SU-DHL-6 (cell line): ENCODE data around the gene NCOA1.

ENCODE experiments used
- H2AFZ ChIP-seq: fragments of 200-600 bp; sonication (generic); 2 replicates; pipeline ENCODE4 v1.6.1; 2014; ENCODE audit warnings: low read depth, mild to moderate bottlenecking, moderate library complexity, mixed read lengths, antibody characterized with exemption, low read length; ENCODE audit not compliant: severe bottlenecking
- H3F3A ChIP-seq: fragments of 200-600 bp; shearing (Covaris generic); 2 replicates; pipeline ENCODE4 v1.6.0; 2016; ENCODE audit warnings: antibody characterized with exemption, mild to moderate bottlenecking; ENCODE audit not compliant: insufficient read depth
- H3K27ac ChIP-seq: fragments of 200-600 bp; sonication (generic); 2 replicates; pipeline ENCODE4 v1.5.1; 2016; ENCODE audit warnings: low read depth, mild to moderate bottlenecking, low read length, moderate library complexity, mixed read lengths
- H3K27me3 ChIP-seq: fragments of 200-600 bp; sonication (generic), shearing (Covaris generic); 2 replicates; pipeline ENCODE4 v1.6.0; 2014; ENCODE audit warnings: mild to moderate bottlenecking, low read length
- H3K36me3 ChIP-seq: fragments of 200-600 bp; sonication (generic); 2 replicates; pipeline ENCODE4 v1.6.1; 2014; ENCODE audit warnings: mild to moderate bottlenecking, low read length, mixed read lengths
- H3K4me2 ChIP-seq: fragments of 300-600, 200-600 bp; shearing (Covaris generic), sonication (generic); 2 replicates; pipeline ENCODE4 v1.6.0; 2014; ENCODE audit warnings: low read length, low read depth, mild to moderate bottlenecking; ENCODE audit not compliant: poor library complexity, severe bottlenecking
- H3K4me3 ChIP-seq: fragments of 200-600 bp; sonication (generic); 2 replicates; pipeline ENCODE4 v1.5.1; 2014; ENCODE audit warnings: antibody characterized with exemption, low read length, mild to moderate bottlenecking, mixed read lengths; ENCODE audit not compliant: insufficient read depth, poor library complexity, severe bottlenecking
- H3K79me2 ChIP-seq: fragments of 200-600 bp; sonication (generic); 2 replicates; pipeline ENCODE4 v1.6.1; 2014; ENCODE audit warnings: mild to moderate bottlenecking, low read length, moderate library complexity; ENCODE audit not compliant: insufficient read depth
- H3K9ac ChIP-seq: fragments of 200-600 bp; sonication (generic); 2 replicates; pipeline ENCODE4 v1.7.0; 2014; ENCODE audit warnings: mild to moderate bottlenecking, low read length
- H3K9me2 ChIP-seq: fragments of 200-600 bp; sonication (generic); replicated peaks from 2 replicates; pipeline ENCODE4 v1.6.1; 2014; ENCODE audit warnings: low read length; ENCODE audit not compliant: insufficient read depth
- H3K9me3 ChIP-seq: fragments of 200-600 bp; sonication (generic); 2 replicates; pipeline ENCODE4 v1.6.1; 2014; ENCODE audit warnings: low read length, mixed read lengths; ENCODE audit not compliant: insufficient read depth
- H4K20me1 ChIP-seq: fragments of 200-600 bp; sonication (generic); 2 replicates; pipeline ENCODE4 v1.6.1; 2014; ENCODE audit warnings: low read depth, mild to moderate bottlenecking, antibody characterized with exemption, low read length, moderate library complexity, mixed read lengths
- EZH2phosphoT487 ChIP-seq: fragments of 200-600 bp; sonication (generic), shearing (Covaris generic); conservative IDR thresholded peaks from 2 replicates; pipeline ENCODE4 v1.6.1; 2018; ENCODE audit warnings: mild to moderate bottlenecking, antibody characterized with exemption, low read length, moderate library complexity, mixed read lengths
- TF ChIP-seq, protein P1 (sequence below): fragments of 200-600 bp; sonication (generic); IDR thresholded peaks from one replicate; pipeline ENCODE4 v1.5.1; 2017; ENCODE audit warnings: antibody characterized with exemption, mild to moderate bottlenecking, low read length, moderate library complexity; ENCODE audit not compliant: insufficient read depth, poor library complexity, severe bottlenecking

NCOA1 gene

GRCh38 chr2:24621779-24622538, 130.9 kb downstream of the NCOA1 start:
- H2AFZ ChIP-seq: no peak overlapping the region
- no peak overlapping the region for H3K4me2 ChIP-seq
- no peak overlapping the region for H3K9ac ChIP-seq
- no peak overlapping the region for H3K4me3 ChIP-seq
- H3F3A ChIP-seq: no peaks in the 10 kb centered on the region
- peaks cover 4% of the 10 kb centered on the region; the same call in 1 of the 2 replicates for H4K20me1 ChIP-seq
- no peaks in the 10 kb centered on the region for H3K9me2 ChIP-seq
- H3K79me2 ChIP-seq: no peaks in the 10 kb centered on the region
- no peaks in the 10 kb centered on the region for H3K27me3 ChIP-seq
- no peaks in the 10 kb centered on the region for H3K9me3 ChIP-seq
- H3K36me3 ChIP-seq: no peaks in the 10 kb centered on the region
- no peak overlapping the region for H3K27ac ChIP-seq
- TF ChIP-seq, protein P1, sequence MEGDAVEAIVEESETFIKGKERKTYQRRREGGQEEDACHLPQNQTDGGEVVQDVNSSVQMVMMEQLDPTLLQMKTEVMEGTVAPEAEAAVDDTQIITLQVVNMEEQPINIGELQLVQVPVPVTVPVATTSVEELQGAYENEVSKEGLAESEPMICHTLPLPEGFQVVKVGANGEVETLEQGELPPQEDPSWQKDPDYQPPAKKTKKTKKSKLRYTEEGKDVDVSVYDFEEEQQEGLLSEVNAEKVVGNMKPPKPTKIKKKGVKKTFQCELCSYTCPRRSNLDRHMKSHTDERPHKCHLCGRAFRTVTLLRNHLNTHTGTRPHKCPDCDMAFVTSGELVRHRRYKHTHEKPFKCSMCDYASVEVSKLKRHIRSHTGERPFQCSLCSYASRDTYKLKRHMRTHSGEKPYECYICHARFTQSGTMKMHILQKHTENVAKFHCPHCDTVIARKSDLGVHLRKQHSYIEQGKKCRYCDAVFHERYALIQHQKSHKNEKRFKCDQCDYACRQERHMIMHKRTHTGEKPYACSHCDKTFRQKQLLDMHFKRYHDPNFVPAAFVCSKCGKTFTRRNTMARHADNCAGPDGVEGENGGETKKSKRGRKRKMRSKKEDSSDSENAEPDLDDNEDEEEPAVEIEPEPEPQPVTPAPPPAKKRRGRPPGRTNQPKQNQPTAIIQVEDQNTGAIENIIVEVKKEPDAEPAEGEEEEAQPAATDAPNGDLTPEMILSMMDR: no peak

GRCh38 chr2:24623535-24623934, 132.5 kb downstream of the NCOA1 start:
- no peaks in the 10 kb centered on the region for H3K27me3 ChIP-seq
- no peaks in the 10 kb centered on the region for H3F3A ChIP-seq
- no peak overlapping the region for H2AFZ ChIP-seq
- TF ChIP-seq, protein P1: no peak
- no peak for TF ChIP-seq EZH2phosphoT487
- no peak overlapping the region for H3K4me3 ChIP-seq
- H3K9ac ChIP-seq: no peak overlapping the region
- H3K9me2 ChIP-seq: no peaks in the 10 kb centered on the region
- H3K9me3 ChIP-seq: no peaks in the 10 kb centered on the region
- H3K36me3 ChIP-seq: no peaks in the 10 kb centered on the region
- no peak overlapping the region for H3K27ac ChIP-seq
- no peak overlapping the region for H3K4me2 ChIP-seq
- H4K20me1 ChIP-seq: peaks cover 4% of the 10 kb centered on the region; the same call in 1 of the 2 replicates
- H3K79me2 ChIP-seq: 0 out of 2 replicates have a peak, but pooled peaks cover 3% of the 10 kb centered on the region

GRCh38 chr2:24625728-24626127, 134.7 kb downstream of the NCOA1 start:
- Histone ChIP-seq H3K79me2 (0 out of 2 replicates have a peak, but pooled peaks cover 3% of the 10 kb centered on the region), H4K20me1 (no peaks in the 10 kb centered on the region), H3K27ac (no peak overlapping the region), H2AFZ (no peak overlapping the region), H3K36me3 (no peaks in the 10 kb centered on the region), H3K27me3 (no peaks in the 10 kb centered on the region), H3K4me2 (no peak overlapping the region), H3K9me2 (no peaks in the 10 kb centered on the region), H3F3A (no peaks in the 10 kb centered on the region), H3K9ac (no peak overlapping the region), H3K9me3 (no peaks in the 10 kb centered on the region), H3K4me3 (no peak overlapping the region)
- no peak for TF ChIP-seq EZH2phosphoT487
- TF ChIP-seq, protein P1: no peak
